Suppressor macrophage treated with lipopolysaccharide for 1 hour (primary cell): ENCODE data around the gene FXN.
"Not testable (repeated sequence)": the region's sequence is repeated elsewhere in the genome, so short reads cannot be mapped to it uniquely, and the experiment has no call there.

Experiments used
- DNase-seq, 3 donors: peaks; one replicate each; pipeline ENCODE4 v3.0.0-alpha.2; 2020 to 2022

FXN gene

DNA sequence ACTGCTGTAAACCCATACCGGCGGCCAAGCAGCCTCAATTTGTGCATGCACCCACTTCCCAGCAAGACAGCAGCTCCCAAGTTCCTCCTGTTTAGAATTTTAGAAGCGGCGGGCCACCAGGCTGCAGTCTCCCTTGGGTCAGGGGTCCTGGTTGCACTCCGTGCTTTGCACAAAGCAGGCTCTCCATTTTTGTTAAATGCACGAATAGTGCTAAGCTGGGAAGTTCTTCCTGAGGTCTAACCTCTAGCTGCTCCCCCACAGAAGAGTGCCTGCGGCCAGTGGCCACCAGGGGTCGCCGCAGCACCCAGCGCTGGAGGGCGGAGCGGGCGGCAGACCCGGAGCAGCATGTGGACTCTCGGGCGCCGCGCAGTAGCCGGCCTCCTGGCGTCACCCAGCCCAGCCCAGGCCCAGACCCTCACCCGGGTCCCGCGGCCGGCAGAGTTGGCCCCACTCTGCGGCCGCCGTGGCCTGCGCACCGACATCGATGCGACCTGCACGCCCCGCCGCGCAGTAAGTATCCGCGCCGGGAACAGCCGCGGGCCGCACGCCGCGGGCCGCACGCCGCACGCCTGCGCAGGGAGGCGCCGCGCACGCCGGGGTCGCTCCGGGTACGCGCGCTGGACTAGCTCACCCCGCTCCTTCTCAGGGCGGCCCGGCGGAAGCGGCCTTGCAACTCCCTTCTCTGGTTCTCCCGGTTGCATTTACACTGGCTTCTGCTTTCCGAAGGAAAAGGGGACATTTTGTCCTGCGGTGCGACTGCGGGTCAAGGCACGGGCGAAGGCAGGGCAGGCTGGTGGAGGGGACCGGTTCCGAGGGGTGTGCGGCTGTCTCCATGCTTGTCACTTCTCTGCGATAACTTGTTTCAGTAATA is at the start of gene FXN:
Gene FXN (plus strand): TSS at position 315 of the 871 bp plus-strand sequence. CDS start 31 bp downstream, at position 346.
- peak; percentile 82 to 92 (median 86) for DNase-seq

DNA sequence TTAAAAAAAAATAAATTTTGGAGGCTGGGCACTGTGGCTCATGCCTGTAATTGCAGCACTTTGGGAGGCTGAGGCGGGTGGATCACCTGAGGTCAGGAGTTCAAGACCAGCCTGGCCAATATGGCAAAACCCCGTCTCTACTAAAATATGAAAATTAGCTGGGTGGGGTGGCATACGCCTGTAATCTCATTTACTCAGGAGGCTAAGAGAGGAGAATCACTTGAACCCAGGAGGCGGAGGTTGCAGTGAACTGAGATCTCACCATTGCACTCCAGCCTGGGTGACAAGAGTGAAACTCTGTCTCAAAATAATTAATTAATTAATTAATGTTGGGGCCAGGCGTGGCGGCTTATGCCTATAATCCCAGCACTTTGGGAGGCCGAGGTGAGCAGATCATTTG is 48.6 kb upstream of the FXN start:
- DNase-seq, result not testable (repeated sequence)

DNA sequence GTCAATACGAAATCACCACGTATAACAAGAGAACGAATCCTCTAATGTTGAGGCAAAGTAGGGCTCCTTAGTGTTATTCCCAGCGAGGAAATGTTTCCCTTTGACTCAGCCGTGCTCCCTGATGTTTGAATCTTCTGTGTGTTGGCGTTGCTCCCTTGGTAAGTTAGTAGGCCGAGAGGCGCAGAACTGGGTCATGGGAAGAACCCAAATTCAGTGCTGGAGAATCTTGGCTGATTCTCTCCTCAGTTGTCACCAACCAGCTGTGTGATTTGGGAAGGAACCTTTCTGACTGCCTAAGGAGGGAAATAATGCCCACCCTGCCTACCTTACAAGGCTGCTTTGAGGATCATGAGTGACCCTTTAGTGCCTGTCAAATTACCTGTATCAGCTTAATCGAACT is 44.1 kb upstream of the FXN start:
- no peak for DNase-seq

DNA sequence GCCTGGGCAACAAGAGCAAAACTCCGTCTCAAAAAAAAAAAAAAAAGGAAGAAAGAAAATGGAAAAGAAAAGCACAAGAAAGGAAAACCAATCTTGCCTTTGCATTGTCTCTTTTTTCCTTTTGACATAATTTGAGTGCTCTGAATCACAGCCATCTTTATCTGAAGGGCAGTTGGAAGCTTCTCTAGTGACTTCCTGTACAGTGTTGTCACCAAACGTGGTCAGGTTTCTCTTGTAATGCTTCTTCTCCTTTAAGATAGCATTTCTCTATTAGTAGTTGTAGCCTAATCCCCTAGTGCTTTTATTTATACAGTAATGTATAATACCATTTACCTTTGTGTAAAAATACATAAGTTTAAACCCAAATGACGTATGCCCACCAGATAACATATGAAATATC is 39.8 kb upstream of the FXN start:
- DNase-seq, result peak in 2 of 3 donors; percentile 30 to 33

DNA sequence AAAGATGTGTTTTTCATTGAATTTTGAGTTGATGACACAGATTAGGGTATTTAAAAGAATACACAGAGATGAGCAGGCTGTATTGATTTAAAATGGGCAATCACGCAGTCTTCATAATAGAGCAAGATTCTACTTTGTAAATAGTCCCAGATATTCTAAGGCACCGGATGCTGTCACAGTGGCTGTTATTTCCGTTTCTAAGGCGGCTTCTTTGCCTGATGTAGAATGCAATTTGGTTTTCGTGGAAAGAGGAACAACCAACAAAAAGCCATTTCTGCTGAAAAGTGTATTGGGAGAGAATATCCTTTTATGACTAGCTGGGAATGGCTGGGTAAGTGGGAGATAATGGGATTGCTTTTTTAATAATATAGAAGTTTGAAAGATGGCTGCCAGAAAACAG is 39.1 kb upstream of the FXN start:
- DNase-seq, result peak; percentile 40 to 50 (median 48)

DNA sequence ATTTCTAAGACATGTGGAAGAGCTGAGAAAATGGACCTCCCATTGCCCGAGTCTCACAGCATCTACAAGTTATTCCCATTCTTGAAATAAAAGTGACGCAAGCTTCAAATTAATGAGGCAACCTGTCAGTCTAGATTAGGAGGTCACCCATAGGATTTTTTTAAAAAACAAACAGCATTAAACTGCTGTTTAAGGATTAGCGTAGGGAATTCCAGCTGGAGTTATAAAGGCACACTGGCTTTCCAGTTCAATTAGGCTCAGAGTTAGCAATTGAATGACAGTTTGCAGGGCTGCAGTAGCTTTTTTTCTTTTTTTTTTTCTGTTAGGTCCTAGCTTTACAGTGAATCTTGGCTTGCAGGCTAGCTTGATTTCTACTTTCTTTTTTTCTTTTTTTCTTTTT is 37.9 kb upstream of the FXN start:
- no peak for DNase-seq

DNA sequence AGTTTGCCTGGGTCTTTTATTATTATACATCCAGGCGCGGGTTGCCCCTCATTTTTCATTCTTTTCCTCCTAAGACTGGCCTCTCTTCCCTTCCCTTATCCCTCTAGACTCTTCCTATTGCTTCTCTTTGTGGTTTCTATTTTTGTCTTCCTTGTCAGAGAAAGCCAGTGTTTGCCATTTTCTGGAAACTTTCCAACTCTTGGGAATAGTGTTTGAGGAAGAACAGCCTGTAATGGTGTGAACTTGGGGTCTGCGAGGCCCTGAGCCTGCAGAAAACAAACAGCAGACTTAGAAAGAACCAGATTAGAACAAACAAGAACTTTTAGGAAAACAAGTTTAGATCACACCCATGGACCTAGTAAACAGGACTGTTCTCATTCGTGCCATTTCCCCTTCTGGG is 37.2 kb upstream of the FXN start:
- no peak for DNase-seq

DNA sequence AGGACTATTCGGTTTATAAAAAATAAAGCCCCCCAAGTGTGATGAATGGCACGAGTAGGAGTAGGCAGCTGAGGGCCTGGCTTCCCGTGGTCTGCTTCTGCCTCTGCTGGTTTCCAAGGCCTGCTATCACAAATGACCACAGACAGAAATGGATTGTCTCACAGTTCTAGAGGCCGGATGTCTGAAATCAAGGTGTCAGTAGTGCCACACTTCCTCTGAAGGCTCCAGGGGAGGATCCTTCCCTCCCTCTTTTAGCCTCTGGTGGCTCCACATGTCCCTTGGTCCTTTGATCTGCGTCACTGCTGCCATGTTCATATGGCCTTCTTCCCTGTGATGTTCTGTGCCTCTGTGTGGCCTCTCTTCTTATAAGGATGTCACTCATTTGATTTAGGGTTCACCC is 36.7 kb upstream of the FXN start:
- DNase-seq, result no peak

DNA sequence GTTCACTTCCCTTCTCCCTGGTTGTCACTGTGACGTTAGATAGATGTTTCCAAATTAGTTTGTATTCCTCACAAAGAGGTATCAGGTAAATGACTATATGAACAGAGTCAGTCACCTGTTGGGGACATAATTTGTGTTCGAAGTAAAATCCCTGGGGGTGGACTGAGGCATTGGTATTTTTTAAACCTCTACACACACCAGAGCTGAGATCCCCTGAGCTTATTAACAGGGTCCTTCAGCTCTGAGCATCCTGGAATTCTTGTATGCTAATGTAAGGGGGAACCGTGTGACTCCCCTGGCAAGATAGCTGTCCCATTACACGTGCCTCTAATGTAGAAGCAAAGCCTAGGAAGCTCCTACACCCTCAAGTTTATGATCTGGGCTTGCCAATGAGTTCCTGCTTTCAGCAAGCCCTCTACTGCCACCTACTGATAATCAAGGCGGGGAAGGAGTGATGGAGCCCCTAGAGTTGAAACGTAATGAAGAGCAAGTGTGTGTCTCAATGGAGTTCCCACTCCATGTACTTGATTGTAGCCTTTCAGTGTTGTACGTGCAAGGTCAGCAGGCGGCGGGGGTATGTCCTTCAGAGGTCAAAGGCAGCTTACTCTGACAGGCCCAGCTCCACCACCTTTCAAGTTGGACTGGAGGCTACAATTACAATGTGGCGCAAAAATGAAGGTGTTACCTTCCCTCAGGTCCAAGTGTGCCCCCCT is 36.0 kb upstream of the FXN start:
- peak; percentile 85 to 88 (median 86) for DNase-seq

DNA sequence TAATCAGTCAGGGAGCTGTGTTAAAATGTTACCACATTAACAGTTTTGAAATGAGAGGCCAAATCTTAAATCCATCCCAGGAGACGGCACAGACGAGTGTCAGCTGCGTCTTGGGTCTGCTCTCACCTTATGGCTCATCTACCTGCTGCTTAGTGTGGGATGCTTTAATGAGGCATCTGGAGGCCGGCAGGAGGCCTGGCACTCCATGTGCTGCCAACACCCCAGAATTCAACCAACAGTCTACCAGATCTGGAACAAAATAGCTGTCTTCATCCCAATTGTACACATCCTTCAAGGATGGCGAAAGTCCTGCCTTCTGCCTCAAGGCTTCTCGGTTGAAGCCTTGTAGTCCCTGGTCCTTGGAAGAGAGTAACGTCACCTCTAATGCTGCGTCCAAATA is 33.6 kb upstream of the FXN start:
- DNase-seq, result no peak

DNA sequence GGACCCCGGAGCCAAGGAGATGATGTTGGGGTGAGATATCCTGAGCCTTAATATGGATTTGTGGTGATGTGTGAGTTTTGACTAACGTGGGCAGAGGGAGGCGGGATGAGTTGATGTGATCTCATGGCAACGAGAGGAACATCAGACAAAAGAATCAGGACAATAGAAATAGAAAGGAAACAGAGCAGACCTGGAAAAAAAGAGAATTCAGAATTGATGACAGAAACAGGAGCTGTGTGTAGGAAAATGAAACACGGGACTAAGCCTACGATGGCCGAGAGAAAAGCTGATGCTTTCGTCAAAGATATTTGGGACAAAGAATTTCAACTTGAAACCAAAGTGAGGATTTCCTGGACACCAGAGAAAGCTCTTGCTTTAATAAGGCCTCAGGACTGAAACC is 32.5 kb upstream of the FXN start:
- DNase-seq, result no peak

DNA sequence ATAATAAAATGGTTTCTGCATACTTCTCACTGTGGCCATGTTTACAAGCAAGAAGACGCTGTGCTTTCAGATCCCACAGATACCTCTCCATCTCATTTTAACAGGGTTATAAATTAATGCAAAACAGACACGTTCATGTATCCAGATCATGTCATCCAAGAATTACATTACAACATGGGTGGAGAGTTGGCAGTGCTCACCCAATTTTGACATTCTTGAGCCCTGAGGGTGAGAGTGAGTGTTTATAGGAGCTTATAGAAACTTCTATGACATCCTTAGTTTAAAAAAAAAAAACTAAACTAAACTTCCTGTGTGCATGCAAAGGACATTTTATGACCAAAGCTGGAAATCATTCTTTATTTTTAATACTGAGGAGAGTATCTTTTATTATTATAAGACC is 30.7 kb upstream of the FXN start:
- no peak for DNase-seq

DNA sequence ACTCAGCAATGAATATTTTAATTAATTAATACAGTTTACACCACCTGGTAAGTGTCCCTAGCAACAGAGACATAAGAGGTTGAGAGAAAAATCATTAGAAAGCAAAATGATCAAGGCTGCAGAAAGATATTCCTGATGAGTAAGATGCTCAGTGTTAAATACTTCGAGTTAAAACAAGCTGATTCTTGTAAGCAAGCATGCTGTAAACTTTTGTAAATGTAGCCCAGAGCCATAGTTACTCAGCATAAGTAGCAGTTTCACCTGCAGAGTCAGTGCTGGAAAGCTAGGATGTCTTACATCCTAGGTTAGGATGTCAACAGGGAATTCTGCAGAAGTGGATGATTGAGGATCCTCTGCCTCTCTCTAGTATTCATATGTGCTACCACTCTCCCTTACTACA is 25.8 kb upstream of the FXN start:
- DNase-seq, result no peak

DNA sequence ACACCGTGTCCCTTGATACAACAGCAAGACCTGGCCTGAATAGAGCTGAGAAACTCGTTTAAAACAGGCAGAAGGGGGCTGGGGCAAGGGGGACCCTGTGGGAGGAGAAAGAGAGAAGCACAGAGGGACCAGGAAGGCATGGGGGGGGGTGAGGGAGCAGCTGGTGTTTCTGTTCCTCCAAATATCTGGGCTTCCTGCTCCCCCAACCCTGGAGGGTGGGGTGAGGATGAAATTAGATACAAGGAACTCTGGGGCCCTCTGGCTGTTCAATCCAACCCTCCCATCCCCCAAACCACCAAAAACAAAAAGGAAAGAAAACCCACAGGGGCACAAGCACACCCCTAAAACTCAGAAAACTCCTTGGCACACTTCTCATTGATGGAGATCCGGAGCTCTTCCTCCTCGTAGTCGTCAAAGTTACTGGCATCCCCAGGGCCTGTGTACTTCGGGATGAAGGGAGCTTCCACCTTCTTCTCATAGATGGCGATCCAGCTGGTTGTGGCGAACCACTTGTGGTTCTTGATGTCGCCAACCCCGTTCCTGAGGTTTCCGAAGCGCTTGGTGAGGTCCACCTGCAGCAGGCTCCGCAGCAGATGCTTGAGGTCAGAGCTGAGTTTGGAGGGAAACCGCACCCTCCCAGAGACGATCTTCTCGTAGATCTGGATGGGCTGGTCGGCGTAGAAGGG is 22.7 kb upstream of the FXN start:
- DNase-seq, result peak in 1 of 3 donors; percentile 22

DNA sequence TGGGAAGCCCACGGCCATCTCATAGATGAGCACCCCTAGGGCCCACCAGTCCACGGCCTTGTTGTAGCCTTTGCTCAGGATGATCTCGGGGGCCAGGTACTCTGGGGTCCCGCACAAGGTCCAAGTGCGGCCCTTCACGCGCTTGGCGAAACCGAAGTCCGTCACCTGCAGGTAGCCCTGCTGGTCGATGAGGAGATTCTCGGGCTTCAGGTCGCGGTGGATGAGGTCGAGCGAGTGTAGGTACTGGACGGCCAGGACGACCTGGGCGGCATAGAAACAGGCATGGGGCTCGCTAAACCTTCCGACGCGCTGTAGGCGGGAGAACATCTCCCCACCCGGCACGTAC is 22.2 kb upstream of the FXN start:
- no peak for DNase-seq

DNA sequence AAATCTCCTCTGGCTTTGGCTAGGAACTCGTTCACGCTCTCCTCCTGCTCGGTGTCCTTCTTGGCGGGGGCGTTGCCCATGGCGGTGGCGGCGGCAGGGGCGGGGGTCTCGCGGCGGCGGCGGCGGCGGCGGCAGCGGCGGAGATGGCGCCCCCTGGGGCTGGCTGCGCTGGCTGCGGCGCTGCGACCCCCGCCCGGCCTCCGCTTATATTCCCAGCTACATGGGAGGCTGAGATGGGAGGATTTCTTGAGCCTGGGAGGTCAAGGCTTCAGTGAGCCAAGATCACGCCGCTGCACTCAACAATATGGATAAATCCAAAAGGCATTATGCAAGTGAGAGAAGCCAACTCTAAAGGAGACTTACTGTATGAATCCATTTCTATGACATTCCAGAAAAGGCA is 21.5 kb upstream of the FXN start, which contains the start of gene PRKACG:
Gene PRKACG (minus strand): TSS at position 101 of the 400 bp plus-strand sequence. CDS start 21 bp downstream, at position 80.
- DNase-seq, result no peak

DNA sequence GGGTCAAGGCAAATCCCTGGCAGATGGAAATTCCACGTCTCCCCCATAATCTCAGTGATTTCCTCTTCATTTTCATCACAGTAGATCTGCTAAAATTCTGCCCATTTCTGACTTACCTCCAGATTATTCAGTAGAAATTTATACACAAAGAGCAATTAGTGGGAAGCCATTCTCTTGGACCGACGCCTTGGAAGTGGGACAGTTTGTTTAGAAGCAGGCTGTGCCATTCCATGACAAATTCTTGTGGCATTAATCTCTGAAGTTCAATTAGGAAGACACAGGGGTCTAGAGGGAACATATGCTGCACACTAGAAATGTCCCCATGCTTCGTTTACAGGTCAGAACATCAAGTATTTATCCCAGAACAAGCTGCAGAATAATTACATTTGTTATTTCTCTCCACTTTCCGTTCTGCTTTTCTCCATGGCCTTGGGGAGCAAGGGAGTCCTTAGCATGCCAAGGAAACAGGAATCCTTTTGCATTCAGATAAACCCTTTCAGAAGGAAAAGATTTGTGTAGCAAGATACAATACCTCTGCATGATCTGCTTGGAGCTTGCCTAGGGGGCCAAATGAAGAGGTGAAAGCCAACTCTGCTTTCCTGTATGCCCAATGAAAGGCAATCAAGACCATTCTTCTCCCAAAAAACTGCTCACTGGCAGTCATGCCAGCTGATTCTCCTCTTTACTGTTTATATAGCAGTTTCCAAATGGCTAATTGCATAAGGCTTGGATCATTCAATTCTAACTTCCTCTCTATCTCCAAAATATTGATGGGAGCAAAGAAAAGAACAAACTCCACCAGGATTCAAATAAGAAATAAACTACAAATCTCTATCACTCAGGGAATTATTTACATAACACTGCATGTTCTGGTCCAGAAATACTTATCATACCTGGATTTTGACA is 19.1 kb upstream of the FXN start:
- DNase-seq, result no peak

DNA sequence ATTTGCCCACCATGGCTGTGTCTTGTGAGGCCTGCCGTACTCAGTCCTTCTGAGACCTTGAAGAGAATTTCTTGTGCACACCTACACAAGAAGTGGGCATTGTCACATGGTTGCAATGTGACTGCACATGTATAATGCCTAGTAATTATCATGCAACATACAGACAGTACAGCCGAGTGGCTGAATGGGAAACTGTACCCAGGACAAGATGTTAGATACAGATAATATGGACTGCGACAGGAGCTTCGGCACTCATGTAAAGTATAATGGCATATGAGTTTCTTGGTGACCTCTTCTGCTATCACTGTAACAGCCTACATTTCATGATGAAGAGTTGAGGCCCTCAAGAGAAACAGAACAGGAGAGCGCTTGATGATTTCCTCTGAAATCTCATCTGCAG is 16.8 kb upstream of the FXN start:
- DNase-seq, result no peak

DNA sequence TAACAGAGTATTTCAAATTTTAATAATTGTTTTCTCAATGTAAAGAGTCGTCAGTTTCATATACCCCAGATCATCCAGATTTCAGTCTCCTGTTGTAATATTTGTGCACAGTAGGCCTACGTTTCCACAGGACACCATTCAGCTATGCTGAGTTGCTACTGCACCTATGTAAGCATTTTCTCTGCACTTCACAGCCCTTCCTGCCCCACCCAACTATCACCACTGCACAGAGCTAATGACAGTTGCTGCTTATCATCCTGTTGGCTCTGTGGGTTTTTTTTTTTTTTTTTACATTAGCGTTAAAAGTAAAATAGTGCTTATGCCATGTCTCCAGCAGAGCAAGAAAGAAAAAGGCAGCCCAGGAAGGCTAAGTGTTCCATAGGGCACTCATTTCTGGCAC is 15.7 kb upstream of the FXN start:
- no peak for DNase-seq

DNA sequence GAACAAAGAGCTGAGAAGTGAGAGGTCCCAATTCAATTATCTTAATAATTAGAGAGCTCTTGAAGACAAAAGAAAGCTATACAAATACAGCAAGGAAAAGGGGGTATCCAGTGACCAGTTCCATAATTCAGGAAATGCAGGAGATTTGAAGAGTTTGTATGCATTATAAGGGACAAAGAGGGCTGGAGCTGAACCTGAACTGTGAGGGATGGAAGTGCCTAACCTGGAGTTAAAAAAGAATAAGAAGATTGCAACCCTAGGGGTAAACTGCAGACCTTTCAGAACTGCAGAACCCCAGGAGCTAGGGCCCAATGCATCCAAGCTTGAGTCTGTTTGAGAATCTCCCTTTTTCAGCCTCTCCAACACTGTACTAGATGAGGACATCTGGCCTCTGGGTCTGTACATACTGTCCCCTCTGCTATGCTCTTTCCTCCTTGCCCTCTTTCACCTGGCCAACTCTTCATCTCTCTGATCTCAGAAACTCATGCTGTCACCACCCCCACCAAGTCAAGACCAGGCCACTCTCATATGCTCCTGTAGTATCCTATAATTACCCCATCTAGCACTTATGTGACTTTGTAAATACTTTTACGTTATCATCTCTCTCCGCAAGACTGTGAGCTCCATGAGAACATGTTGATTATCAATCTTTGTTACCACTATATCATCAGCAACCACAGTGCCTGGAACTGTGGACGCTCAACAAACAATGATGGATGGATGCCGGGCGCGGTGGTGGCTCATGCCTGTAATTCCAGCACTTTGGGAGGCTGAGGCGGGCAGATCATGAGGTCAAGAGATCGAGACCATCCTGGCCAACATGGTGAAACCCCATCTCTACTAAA is 15.0 kb upstream of the FXN start:
- no peak for DNase-seq

DNA sequence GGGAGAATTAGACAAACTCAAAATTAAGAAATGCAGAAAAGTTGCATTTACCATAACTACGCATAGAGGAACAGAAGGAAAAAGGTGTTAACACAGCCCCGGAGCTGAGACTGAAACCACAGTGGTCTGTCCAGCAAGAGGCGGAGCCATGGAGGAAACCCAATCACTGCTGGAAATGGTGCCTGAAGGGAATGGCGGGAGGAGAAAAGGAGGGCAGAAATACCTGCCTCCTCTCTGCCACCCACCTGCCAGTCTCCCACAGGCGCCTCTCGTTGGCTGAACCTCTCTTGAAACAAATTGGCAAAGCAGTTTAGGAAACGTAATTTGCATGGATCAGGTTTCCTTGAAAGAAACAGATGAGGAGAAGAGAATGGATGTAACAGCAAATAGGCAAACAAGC is 11.9 kb upstream of the FXN start:
- no peak for DNase-seq
